ENCODE data around the gene SYT8. TPM values are rescaled to one million over a fixed set of nuclear protein-coding genes. Genes with fewer than 3 reads are reported as not detected.

Gene SYT8
- total RNA-seq, 1 donor from 2014 or later = not detected

DNA sequence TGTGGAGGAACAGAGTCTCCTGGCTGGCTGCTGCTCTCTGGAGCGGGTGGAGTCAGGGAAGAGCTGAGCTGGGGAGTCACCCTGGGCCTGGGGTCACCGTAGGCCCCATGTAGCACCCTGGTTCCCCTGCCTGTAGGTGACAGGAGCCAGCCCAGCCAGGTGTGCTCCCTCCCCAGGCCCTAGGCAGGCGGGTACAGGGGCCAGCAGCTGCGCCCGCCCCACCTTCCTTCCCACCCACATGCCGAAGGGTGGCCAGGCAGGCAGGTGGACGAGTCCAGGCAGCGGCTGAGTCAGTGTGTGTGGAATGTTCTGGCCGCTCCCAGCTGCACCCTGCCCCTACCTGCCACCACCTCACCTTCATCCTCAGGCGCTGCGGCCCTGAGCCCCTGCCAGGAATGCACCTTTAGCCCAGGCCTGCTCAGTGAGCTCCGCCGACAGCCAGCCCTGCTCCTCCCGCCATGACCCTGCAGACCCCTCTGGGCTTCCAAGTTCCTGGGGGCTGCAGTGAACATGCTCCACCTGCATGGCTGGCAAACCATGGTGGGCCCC is 654 bp upstream of the SYT8 start:
- no peak for DNase-seq

DNA sequence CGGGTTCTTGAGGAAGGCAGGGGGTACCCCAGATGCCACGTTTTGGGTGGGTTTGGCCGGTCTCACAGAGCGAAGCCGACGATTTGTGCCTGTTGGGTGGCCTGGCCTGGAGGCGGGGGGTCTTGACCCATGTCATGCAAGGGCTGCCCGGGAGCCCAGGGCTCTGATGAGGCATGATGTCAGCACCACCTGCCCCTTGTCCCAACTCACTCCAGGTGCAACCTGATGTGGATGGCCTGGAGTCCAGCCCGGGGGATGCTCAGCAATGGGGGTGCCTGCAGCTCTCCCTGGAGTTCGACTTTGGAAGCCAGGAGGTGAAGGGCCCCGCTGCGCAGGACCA is 851 bp downstream of the SYT8 start:
- DNase-seq = no peak

DNA sequence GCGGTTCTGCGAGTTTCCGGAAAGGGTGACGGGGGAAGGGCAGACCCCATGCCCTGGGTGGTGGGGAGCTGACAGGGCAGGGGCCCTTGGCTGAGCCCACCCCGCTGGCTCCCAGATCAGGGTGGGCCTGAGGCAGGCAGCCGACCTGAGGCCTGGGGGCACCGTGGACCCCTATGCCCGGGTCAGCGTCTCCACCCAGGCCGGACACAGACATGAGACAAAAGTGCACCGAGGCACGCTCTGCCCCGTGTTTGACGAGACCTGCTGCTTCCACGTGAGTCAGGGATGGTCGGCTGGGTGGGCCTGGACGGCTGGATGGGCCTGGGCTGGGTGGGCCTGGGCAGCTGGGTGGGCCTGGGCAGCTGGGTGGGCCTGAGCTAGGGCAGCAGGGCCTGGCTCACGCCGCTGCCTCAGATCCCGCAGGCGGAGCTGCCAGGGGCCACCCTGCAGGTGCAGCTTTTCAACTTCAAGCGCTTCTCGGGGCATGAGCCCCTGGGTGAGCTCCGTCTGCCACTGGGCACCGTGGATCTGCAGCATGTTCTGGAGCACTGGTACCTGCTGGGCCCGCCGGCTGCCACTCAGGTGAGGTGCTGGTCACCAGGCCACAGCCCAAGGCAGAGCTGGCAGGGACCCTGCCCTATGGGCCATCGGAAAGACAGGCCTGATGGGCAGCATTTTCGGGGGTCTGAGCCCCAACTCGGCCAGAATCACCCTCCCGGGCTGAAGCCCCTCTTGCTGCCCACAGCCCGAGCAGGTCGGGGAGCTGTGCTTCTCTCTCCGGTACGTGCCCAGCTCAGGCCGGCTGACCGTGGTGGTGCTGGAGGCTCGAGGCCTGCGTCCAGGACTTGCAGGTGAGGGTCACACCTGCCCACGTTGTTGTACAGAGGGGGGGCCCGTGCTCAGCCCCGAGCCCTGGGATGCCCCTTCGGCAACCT is 1.5 kb downstream of the SYT8 start:
- DNase-seq = no peak

DNA sequence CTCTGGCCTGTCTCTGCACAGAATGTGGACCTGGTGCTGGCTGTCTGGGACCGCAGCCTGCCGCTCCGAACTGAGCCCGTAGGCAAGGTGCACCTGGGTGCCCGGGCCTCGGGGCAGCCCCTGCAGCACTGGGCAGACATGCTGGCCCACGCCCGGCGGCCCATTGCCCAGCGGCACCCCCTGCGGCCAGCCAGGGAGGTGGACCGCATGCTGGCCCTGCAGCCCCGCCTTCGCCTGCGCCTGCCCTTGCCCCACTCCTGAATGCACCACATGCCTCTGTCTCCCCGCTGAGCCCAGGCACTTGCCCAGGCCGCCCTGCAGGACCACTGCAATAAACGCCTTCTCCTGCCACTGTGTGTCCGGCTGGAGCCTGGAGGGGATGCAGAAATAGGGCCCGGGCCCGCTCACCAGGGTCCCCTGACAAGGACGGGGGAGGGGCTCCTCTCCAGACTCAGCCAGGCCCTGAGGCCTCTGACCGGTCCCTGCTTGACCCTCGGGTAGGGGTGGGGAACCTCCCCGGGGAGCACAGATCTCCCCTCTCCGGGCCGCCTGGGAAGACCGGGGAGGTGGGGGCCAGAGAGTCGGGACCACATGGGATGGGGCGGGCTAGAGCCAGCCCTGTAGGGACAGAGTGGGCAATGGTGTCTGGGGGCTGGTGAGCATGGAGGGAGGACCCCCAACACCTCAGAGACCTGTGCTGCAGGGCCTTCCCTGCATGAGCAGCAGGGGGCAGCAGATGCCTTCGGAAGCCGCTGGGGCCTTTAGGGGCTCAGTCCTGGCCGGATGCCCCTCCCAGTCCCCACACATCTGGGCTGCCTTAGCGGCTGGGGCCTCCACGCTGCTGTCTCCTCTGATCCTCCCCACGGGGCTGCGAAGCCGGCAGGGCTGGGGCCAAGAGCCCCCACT is 2.6 kb downstream of the SYT8 start:
- peak; percentile 62 for DNase-seq

DNA sequence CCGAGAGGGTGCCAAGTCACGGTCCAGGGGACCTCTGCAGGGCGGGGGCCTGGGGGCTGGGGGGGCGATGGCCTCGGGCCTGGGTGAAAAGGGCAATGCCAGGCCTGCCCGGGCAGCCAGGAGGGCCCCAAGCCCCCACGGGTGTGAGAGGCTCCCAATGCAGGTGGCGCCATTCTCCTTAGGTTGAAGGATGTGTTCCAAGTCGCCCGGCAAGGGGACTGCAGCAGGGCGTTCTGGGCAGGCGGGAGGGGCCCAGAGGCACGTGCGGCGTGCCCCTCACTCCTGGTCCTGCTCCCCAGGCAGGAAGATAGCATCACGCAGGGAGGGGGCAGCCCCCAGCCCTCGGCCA is 3.3 kb downstream of the SYT8 start:
- no peak for DNase-seq

DNA sequence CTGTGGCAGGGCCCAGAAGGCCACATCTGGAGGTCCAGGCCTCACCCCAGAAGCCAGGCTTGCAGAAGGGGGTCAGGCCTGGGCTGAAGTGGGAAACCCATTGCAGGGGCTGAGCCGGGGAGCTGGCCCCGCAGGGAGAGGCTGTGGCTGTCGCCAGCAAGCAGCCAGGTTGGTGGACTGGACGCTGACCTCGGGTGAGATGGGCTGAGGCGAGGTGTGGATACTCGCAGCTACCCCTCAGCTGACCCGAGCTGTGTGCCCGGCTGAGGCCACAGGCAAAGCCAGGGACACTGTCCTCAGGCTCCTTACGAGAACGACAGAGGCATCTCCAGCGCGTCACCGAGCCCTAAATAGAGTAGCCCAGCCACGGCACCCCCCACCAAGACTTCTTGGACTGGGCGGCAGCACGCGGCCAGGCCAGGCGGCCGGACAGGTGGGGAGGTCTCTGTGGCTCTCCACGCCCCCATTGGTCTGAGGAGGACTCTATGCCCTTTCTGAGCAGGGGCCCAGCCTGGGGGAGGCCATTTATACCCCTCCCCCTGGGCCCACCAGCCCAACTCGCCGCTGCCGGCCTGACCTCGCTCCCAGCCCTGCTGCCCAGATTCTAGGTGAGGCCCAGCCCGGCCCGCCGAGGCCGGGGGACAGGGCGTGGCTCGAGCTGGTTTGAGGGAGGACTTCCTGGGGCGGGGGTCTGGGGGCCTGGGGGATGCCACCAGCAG is 3.8 kb downstream of the SYT8 start, which contains the start of gene TNNI2:
Gene TNNI2, plus strand, starts transcription at position 556 of the 719 bp plus-strand sequence. CDS start 716 bp downstream, outside the sequence.
- no peak for DNase-seq

DNA sequence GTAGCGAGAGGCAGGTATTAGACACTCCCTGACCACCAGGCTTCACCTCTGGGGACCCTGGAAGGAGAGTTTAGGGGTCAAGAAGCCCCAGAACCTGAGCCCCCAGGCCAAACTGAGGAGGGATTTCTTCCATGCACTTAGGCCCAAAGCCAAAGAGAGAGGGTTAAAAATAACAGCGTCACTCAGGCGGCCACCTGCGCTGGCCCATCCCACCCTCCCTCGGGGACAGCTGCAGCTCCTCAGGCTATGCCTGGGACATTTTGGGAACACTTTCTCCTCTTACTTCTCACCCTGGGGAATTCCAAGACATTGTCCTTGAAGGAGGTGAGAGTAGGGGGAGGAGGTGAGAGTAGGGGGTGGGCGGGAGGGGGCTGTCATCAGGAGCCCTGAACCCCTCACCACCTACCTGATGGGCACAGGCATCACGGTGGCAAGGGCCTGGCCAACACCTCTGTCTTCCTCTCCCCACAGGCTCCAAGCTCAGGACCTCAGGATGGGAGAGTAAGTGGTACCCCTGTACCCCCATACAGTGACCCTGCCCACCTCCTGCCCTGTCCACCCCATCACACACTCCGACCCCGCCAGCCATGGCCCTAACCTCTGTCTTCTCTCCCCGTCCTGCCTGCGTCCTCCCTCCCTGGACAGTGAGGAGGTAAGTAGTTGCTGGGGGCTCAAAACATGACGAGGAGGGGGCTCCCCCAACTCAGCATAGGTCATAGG is 4.6 kb downstream of the SYT8 start:
- no peak for DNase-seq

DNA sequence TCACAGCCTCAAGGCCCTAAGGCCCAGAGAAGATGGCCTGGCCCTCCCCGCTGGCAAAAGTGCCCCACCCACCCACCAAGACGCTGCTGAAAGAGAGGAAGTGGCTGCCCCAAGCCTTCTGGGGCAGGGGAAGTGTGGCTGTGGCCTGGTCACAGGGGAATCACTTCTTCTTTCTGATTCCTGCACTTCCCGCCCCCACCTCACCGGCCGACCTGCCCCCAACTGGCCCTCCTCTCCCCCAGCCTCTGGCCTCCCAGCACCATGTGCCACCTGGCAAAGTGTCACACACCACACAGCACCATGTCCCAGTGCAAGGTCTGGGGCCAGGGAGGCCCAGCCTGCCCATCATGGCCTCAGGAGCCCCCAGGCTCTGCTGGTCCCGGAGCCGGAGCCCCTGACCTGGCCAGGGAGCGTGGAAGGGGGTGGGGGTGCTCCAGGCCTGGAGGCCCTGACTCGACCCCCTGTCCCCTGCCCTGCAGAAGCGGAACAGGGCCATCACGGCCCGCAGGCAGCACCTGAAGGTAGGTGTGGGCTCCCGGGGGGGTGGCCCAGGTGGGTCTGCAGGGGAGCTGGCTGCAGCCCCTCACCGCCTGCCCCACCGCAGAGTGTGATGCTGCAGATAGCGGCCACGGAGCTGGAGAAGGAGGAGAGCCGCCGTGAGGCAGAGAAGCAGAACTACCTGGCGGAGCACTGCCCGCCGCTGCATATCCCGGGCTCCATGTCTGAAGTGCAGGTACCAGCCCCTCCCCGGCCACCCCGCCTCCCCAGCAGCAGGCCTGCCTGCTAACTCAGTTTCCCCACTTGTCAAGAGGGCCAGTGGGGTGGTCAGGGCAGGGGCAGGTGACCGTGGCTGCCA is 5.4 kb downstream of the SYT8 start:
- DNase-seq = no peak

DNA sequence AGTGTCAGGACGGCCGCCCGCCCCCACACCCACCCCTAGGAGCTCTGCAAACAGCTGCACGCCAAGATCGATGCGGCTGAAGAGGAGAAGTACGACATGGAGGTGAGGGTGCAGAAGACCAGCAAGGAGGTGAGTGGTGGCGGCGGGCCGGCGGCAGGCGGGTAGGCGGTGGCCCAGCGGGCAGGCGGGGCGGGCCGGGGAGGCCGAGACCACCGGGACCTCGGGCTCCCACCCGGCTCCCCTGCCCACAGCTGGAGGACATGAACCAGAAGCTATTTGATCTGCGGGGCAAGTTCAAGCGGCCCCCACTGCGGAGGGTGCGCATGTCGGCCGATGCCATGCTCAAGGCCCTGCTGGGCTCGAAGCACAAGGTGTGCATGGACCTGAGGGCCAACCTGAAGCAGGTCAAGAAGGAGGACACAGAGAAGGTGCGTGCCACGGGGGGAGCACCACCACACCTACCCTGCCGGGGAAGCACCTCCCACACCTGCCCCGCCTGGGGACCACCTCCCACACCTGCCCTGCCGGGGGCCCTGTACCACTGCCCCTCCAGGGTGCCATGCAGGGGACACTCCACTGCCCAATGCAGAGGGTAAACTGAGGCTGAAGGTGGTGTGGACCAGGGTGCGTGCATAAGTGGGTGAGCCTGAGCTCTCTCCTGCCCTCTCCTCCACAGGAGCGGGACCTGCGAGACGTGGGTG is 6.1 kb downstream of the SYT8 start:
- no peak for DNase-seq

DNA sequence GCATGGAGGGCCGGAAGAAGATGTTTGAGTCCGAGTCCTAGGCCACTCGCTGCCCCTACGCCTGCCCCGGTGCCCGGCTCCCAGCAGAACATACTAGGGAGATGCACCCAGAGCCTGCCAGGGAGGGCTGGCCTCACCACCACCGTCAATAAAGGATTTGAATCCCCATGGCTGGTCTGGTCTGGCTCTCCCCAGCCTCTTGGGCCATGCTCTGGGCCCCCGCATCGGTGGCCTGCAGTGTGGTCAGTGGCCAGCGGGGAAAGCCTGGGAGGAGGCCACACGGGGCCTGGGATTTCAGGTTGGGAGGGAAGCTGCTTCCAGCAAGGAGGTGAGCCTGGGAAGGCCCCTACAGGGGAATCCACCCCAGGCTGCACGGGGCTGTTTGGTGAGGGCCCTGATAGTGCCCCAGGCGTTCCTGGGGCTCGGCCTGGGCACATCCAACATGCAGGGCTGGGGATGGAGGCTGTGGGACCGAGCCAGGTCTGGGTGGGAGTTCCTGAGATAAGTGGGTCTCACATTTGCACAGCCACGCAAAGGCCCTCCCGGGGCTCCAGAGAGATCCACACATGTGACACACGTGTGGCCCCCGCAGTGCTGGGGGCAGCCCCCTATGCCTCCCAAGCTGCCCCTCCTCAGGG is 6.8 kb downstream of the SYT8 start:
- no peak for DNase-seq

DNA sequence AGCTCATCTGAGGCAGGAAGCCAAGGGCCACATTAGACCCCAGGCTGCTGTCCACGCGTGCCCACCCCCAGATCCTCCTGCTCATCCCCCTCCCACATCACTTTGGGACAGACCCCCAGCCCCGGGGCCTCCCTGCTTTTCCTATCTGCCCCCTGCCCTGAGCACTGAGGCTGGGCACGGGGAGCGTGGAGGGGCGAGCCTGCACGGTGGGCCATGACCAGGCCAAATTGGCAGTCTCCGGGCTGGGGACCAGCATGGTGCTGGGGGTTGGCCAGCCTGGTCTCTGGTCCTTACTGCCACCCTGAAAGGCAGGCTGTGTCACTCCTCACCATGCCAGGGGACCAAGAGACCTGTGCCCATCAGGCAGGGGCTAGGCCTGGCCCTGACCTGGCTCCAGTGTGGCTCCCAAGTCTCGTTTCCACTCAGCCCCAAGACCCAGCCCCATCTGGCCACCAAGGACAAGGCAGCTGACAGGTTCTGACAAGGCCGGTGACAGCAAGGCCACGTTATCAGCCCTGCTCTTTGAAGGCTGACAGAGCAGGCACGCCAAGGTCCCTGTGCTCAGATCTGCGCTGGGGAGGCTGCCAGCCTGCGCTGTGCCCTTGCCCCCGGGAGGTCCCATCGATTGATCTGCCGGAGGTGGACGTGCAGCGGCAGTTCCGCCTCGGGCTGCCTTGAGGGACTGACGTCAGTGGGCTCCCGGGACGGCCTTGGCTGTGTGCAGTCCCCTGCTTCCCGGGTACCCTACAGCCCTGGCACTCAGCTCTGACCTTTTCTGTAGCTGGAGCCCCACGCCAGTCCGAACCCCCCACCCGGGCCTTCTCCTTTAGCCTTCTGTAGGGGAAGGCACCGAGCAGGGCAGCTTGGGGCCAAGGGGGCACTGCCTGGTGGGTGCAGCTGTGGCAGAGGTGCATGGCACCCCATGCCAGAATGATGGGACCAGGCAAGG is 7.6 kb downstream of the SYT8 start:
- DNase-seq = no peak

DNA sequence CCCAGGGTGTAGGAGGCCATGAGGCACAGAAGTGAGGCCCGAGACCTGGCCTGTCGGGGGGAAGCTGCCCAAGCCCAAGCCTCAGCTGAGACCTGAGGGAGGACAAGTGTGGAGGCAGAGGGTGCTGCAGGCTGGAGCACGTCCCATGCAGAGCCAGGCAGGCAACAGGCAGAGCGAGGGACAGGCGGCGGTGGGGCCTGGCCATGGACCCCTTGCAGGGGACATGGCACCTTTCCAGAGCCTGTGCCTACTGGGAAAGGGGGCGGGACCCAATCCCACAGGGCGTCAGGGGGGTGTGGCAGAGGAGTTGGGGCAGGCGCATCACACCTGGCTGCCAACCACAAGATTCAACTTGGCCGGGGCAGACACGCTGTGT is 8.3 kb downstream of the SYT8 start:
- DNase-seq = no peak

DNA sequence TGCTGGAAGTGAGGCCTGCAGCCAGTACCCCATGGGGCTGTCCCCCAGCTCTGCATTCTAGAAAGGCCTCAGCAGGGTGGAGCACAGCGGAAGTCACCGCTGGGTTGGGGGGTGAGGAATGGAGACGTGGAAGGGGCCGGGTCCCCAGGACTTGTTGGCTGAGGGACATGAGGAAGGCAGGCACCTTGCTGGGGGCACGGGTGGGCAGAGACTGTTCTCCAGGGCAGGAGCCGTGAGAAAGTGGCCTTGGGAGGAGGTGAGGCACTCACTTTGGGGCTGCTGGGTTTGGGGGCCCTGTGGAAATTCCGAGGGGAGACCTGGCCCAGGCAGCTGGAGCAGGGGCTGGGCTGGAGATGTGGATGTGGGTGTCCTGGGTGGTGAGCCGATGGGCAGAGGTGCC is 9.0 kb downstream of the SYT8 start:
- DNase-seq = no peak

DNA sequence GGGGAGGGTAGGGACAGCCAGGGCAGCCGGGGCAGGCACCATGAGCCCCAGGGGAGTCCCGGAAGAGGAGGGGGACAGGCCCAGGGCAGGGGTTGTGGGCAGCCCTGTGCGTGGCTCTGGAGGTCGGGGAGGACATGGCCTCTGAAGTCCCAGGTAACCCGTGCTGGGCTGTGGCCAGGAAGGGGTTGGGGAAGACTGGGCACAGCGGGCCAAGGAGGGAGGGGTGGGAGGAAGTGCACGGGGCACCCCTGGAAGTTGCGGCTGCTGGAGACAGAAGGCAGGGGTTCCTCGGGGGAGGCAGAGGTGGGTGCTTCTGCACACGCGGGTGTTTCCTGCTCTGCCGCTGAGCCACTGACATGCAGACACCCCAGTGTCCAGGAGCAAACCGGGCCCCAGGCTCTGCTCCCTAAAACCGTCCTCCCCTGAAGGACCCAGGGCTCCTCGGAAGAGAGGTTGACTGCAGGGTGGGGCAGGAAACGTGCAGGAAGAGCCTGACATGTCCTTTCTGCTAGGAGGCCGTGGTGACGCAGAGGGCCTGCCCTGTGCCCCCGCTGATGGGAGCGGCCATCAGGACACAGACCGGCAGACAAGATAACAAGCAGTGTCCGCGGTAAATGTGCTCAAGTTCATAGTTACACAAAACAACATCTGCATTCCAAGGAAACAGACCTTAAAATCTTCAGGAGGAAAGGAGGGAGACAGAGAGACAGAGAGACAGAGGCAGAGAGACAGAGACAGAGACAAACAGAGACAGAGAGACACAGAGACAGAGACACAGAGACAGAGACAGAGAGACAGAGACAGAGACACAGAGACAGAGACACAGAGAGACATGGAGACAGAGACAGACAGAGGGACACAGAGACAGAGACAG is 9.7 kb downstream of the SYT8 start:
- peak; percentile 12 for DNase-seq

DNA sequence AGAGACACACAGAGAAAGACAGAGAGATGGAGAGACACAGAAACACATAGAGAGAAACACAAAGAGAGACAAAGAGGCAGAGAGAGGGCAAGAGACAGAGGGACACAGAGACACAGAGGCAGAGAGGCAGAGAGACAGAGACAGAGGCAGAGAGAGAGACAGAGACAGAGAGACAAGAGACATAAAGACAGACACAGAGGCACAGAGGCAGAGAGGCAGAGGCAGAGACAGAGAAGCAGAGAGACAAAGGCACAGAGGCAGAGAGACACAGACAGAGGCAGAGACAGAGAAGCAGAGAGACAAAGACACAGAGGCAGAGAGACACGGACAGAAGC is 10.3 kb downstream of the SYT8 start:
- DNase-seq = no peak

DNA sequence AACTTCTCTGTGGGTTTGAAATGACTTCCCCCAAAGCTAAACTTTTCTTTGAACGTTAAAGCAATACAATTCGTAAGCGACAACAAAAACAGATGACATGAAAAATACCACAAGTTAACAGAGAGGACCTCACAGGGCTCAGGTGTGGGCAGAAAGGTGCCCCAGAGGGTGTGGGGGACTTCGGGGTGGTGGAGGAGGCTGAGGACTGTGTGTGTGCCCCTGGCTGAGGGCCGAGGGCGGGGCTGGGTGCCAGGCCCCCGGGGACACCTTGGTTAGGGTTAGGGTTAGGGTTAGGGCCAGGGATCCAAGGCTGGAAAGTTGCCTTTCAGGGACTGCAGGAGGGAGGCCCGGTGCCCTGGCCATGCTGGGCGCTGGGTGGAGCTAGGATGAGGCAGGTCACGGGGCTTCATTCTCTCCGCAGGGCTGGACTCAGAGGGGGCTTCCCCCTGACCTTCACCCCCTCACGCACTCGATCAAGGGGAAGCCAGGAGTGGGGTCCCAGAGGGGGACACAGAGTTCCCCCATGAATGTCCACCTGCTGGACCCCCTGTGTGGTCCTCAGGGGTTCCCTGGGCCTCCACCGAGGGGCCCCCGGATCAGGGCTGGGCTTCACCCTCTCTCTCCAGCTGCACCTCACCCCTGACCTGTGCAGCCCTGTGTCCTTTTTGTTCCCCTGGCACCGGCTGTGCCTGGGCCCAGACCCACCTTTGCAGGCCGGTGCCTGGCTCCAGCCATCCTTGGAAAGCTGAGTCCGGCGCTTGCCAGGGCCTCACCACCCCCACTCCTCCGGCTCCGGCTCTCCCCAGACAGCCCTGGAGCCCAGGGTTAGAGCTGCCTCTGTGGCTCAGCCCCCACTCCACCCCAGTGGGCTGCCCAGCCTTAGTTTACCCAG is 11.0 kb downstream of the SYT8 start:
- DNase-seq = no peak

DNA sequence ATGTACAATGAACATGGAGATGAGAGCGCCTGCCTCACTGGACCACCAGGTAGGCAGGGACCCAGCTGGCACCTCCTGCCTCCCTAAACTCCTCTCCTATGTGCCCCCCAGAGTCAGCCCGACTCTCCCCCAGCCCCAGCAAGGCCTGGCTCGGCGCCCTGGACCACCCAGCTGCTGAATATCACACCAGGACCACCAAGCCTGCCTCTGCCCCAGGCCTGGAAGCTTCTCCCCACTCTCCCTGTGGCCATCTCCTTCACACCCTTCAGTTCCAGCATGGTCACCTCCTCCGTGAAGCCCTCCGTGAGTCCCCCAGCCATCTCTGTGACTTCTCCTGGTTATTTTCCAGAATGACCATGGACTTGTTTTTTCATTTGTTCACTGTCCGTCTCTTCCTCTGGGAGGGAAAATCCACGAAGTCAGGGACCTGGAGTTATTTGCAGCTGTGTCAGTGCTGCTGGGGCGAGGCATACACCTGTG is 11.7 kb downstream of the SYT8 start:
- no peak for DNase-seq

Data from dermis blood vessel endothelial cell (primary cell).